GM12878 (cell line): ENCODE measurements around the gene TNFRSF11A. TPM values are rescaled to one million over a fixed set of nuclear protein-coding genes. Genes with fewer than 3 reads are reported as not detected.

Experiments used
- ATAC-seq: fragments of 200-7000 bp; cut with Tn5 transposase; 3 replicates; pipeline ENCODE4 v1.9.1; 2020; ENCODE audit warnings: mild to moderate bottlenecking, moderate library complexity
- BruUV-seq: library from RNA; stranded (reverse); fragments of 400-500 nt; replicated peaks from 2 replicates; lab custom pipeline; 2021; lab: Mats Ljungman, UMichigan
- CTCF ChIA-PET: fragments of 300-600 bp; sonication (Branson Sonifier 250); formaldehyde crosslinking; extraction: SDS; loops from one replicate; lab custom pipeline; 2021; ENCODE audit warnings: inconsistent platforms; lab: Yijun Ruan, JAX
- POLR2A ChIA-PET: fragments of 350-600 bp; formaldehyde crosslinking; extraction: SDS; loops from one replicate; lab custom pipeline; 2021; ENCODE audit warnings: inconsistent platforms; lab: Charles Lee
- RAD21 ChIA-PET: fragments of 300-600 bp; sonication (Branson Sonifier 250); formaldehyde crosslinking; loops from one replicate; lab custom pipeline; 2023; ENCODE audit warnings: antibody characterized with exemption; ENCODE audit not compliant: unreplicated experiment; lab: Charles Lee
- SMC1A ChIA-PET: fragments of 300-600 bp; sonication (Branson Sonifier 250); formaldehyde crosslinking; loops from one replicate; lab custom pipeline; 2023; ENCODE audit not compliant: unreplicated experiment, uncharacterized antibody; lab: Charles Lee
- DNase-seq: peaks from one replicate; pipeline ENCODE4 v3.0.0-alpha.2; 2011; ENCODE audit warnings: low read depth, low spot score
- FAIRE-seq: peaks from 3 replicates; lab custom pipeline; 2011; peaks lifted over from hg19 to GRCh38; lab: Jason Lieb, UNC
- H2AFZ ChIP-seq: 2 replicates; pipeline ENCODE4 v1.6.0; 2011; ENCODE audit warnings: low read depth, low read length, control low read depth; ENCODE audit not compliant: control insufficient read depth
- H3K27ac ChIP-seq: 2 replicates; pipeline ENCODE4 v1.5.1; 2011; ENCODE audit warnings: control low read depth; ENCODE audit not compliant: control insufficient read depth, insufficient read depth
- H3K27me3 ChIP-seq, 2 experiments: replicated peaks in 1 of 2; 2 replicates each; pipeline versions ENCODE4 v1.6.0 to v1.6.1; 2011; ENCODE audit warnings: low read length in 1 of 2; ENCODE audit not compliant: control insufficient read depth in 2 of 2, insufficient read depth in 2 of 2
- H3K36me3 ChIP-seq, 2 experiments: 2 replicates each; pipeline ENCODE4 v1.5.1; 2011; ENCODE audit warnings: low read length in 1 of 2; ENCODE audit not compliant: control insufficient read depth in 2 of 2, insufficient read depth in 2 of 2
- H3K4me1 ChIP-seq: 2 replicates; pipeline ENCODE4 v1.6.1; 2011; ENCODE audit warnings: mild to moderate bottlenecking, low read length, moderate library complexity, mixed read lengths; ENCODE audit not compliant: control insufficient read depth, insufficient read depth
- H3K4me2 ChIP-seq: 2 replicates; pipeline ENCODE4 v1.6.0; 2011; ENCODE audit warnings: control low read depth; ENCODE audit not compliant: control insufficient read depth, insufficient read depth
- H3K4me3 ChIP-seq: fragments of 200-600 bp; sonication (generic); 2 replicates; pipeline ENCODE4 v1.5.1; 2016
- H3K79me2 ChIP-seq: 2 replicates; pipeline ENCODE4 v1.6.0; 2011; ENCODE audit warnings: low read length; ENCODE audit not compliant: control insufficient read depth, insufficient read depth
- H3K9ac ChIP-seq: 2 replicates; pipeline ENCODE4 v1.8.0; 2011; ENCODE audit warnings: low read length, control low read depth, mixed read lengths; ENCODE audit not compliant: control insufficient read depth, insufficient read depth
- H3K9me3 ChIP-seq: replicated peaks from 3 replicates; pipeline ENCODE4 v1.5.1; 2011; ENCODE audit warnings: mild to moderate bottlenecking, low read length; ENCODE audit not compliant: control insufficient read depth, insufficient read depth
- H4K20me1 ChIP-seq: 2 replicates; pipeline ENCODE4 v1.6.0; 2011; ENCODE audit not compliant: control insufficient read depth, insufficient read depth
- BMI1 ChIP-seq: fragments of 450-650 bp; IDR thresholded peaks from 2 replicates; pipeline ENCODE4 v1.6.1; 2016; ENCODE audit warnings: mild to moderate bottlenecking, moderate library complexity, borderline replicate concordance
- CBX3 ChIP-seq: fragments of 200-600 bp; sonication (generic); IDR thresholded peaks from 2 replicates; pipeline ENCODE4 v1.6.1; 2016; ENCODE audit warnings: low read depth, borderline replicate concordance
- CHD1 ChIP-seq: IDR thresholded peaks from 2 replicates; pipeline ENCODE4 v1.6.1; 2012; ENCODE audit warnings: low read depth, low read length, improper control_type of control experiment
- DPF2 ChIP-seq: fragments of 450-650 bp; IDR thresholded peaks from 2 replicates; pipeline ENCODE4 v1.6.1; 2017; ENCODE audit warnings: mild to moderate bottlenecking
- NR2C1 ChIP-seq: fragments of 450-650 bp; IDR thresholded peaks from 2 replicates; pipeline ENCODE4 v1.6.1; 2017; ENCODE audit warnings: antibody characterized with exemption, mild to moderate bottlenecking, moderate library complexity
- RELB ChIP-seq: fragments of 450-650 bp; IDR thresholded peaks from 2 replicates; pipeline ENCODE4 v1.6.1; 2017; ENCODE audit warnings: low read depth, mild to moderate bottlenecking, moderate library complexity
- STAT1 ChIP-seq: fragments of 450-650 bp; conservative IDR thresholded peaks from 2 replicates; pipeline ENCODE4 v1.6.1; 2014; ENCODE audit warnings: antibody characterized with exemption, mild to moderate bottlenecking
- ZNF207 ChIP-seq: fragments of 450-650 bp; IDR thresholded peaks from 2 replicates; pipeline ENCODE4 v1.6.1; 2014; ENCODE audit warnings: antibody characterized with exemption, mild to moderate bottlenecking, borderline replicate concordance
- WGBS: methylation state at CpG from one replicate; pipeline ENCODE4 v1.1.6; 2016; ENCODE audit warnings: low lambda C conversion rate; ENCODE audit not compliant: insufficient replicate concordance, insufficient coverage; ENCODE audit errors: missing lambda C conversion rate; 5-methylcytosine and 5-hydroxymethylcytosine counted together
- in situ Hi-C: fragments of 300-500 bp; cut with MboI; formaldehyde crosslinking; loops from 9 replicates; pipeline ENCODE4 v1.14.3; 2018; ENCODE audit warnings: mixed read lengths
- intact Hi-C: fragments of 100-400 bp; cut with micrococcal nuclease; formaldehyde crosslinking; loops from one replicate; pipeline ENCODE4 v1.14.2; 2022; ENCODE audit not compliant: unreplicated experiment
- polyA plus RNA-seq, 11 experiments: library from polyadenylated mRNA; depleted of rRNA in 4 of 11; unstranded in 6 of 11; stranded (reverse) in 5 of 11; fragments of >200 nt; fragmentation: Nextera tagmentation in 4 of 11; fragmentation: Illumina TruSeq in 1 of 11; extraction: Ambion mirVana in 4 of 11; extraction: Trizol in 1 of 11; gene quantifications; 1 replicate in 1 of 11; 2 replicates in 10 of 11; pipeline versions ENCODE4 v1.2.1 to v1.2.3, GENCODE V29; 2011 to 2016; ENCODE audit warnings: inconsistent platforms in 2 of 11, missing spikeins in 2 of 11, low read depth in 1 of 11
- total RNA-seq, 4 experiments: library from RNA; depleted of rRNA in 3 of 4; stranded (reverse); fragments of >200 nt in 3 of 4; fragmentation: Illumina TruSeq in 1 of 4; extraction: Trizol in 1 of 4; gene quantifications; 2 replicates each; pipeline versions ENCODE4 v1.2.1 to v1.2.3, GENCODE V29; 2013 to 2021

TNFRSF11A gene
- total and polyA plus RNA-seq, 10 of the 15 experiments (the other 5 are each of a cell fraction or from before 2014, with no cell fraction given): 0.07 to 4.0 (median 0.23) TPM

- no TSS peak for BruUV-seq
- Histone ChIP-seq H3K36me3 (peaks cover 5 to 14% of the 10 kb centered on the region in 2 experiments), H3K9me3 (no peaks in the 10 kb centered on the region), H3K4me1 (peaks cover 24% of the 10 kb centered on the region), H2AFZ (no peak overlapping the region), H3K27ac (no peak overlapping the region), H3K4me2 (no peak overlapping the region), H3K9ac (no peak overlapping the region), H3K79me2 (no peaks in the 10 kb centered on the region), H3K27me3 (no peaks in the 10 kb centered on the region), H3K4me3 (no peak overlapping the region), H4K20me1 (no peaks in the 10 kb centered on the region)
- TF ChIP-seq CBX3 (no peak), STAT1 (no peak)
- ATAC-seq: no peak
- RAD21 ChIA-PET: no interaction called here
- in situ Hi-C loops (no loop called here), intact Hi-C loops (loop anchor here (5.0 kb wide), 1 partner anchor 38 kb away; no protein-coding TSS in a partner anchor)
- POLR2A ChIA-PET: interaction anchor here (0.7 kb wide), 1 partner anchor 736 kb away, joined by 3 read pairs; no protein-coding TSS in a partner anchor
- WGBS: 92% methylated on average over 3 of the region's 3 CpGs
- FAIRE-seq: no peak
- no peak for DNase-seq
- CTCF ChIA-PET: no interaction called here
- SMC1A ChIA-PET: no interaction called here
These were observed 40.5 kb upstream of the TNFRSF11A start for GRCh38 chr18:62284637-62285036.

- in situ Hi-C loops (no loop called here), intact Hi-C loops (loop anchor here (5.0 kb wide), 1 partner anchor 37 kb away; no protein-coding TSS in a partner anchor)
- Histone ChIP-seq H3K4me2 (no peak overlapping the region), H3K9ac (no peak overlapping the region), H4K20me1 (no peaks in the 10 kb centered on the region), H3K36me3 (peaks cover 2 to 14% of the 10 kb centered on the region in 2 experiments; a peak in 3 of 4 replicates), H3K4me3 (no peak overlapping the region), H3K27ac (no peak overlapping the region), H2AFZ (no peak overlapping the region), H3K9me3 (no peaks in the 10 kb centered on the region), H3K79me2 (no peaks in the 10 kb centered on the region), H3K4me1 (peaks cover 24% of the 10 kb centered on the region), H3K27me3 (no peaks in the 10 kb centered on the region)
- no peak for TF ChIP-seq NR2C1
- TF ChIP-seq ZNF207: no peak
- no peak for TF ChIP-seq BMI1
- no peak for TF ChIP-seq DPF2
- no peak for TF ChIP-seq CHD1
- no peak for TF ChIP-seq RELB
- DNase-seq: no peak
- BruUV-seq: no TSS peak
- FAIRE-seq: no peak
- RAD21 ChIA-PET: no interaction called here
- POLR2A ChIA-PET: interaction anchor here (0.7 kb wide), 1 partner anchor 737 kb away, joined by 3 read pairs; no protein-coding TSS in a partner anchor
- ATAC-seq: no peak
- CTCF ChIA-PET: no interaction called here
- SMC1A ChIA-PET: interaction anchor here (1.3 kb wide), 1 partner anchor 35 kb away, joined by 3 read pairs; no protein-coding TSS in a partner anchor
- WGBS: 88% methylated on average over 6 of the region's 6 CpGs
These were observed 39.8 kb upstream of the TNFRSF11A start for GRCh38 chr18:62285281-62285680.
